NCI-H128 (cell line): ENCODE results near the gene MBNL1.

Experiments
- DNase-seq: peaks from one replicate; lab custom pipeline; 2025; ENCODE audit not compliant: unreplicated experiment; lab: John Stamatoyannopoulos, UW

Gene MBNL1

GRCh38 chr3:152295344-152295743 lies 26.6 kb downstream of the MBNL1 start:
- no peak for DNase-seq

GRCh38 chr3:152295806-152296205 lies 27.1 kb downstream of the MBNL1 start:
- no peak for DNase-seq

GRCh38 chr3:152296382-152296781 lies 27.7 kb downstream of the MBNL1 start:
- DNase-seq: no peak

- no peak for DNase-seq
Observed at GRCh38 chr3:152296971-152297370, 28.2 kb downstream of the MBNL1 start.

GRCh38 chr3:152298393-152299248 lies 29.9 kb downstream of the MBNL1 start:
- peak; percentile 43 for DNase-seq

GRCh38 chr3:152299249-152299976 lies 30.7 kb downstream of the MBNL1 start:
- DNase-seq: no peak

- no peak for DNase-seq
Observed at GRCh38 chr3:152300029-152300731, 31.5 kb downstream of the MBNL1 start.

- DNase-seq: no peak
Observed at GRCh38 chr3:152301745-152302181, 33.0 kb downstream of the MBNL1 start.

- no peak for DNase-seq
Observed at GRCh38 chr3:152302521-152303021, 33.8 kb downstream of the MBNL1 start.

GRCh38 chr3:152304160-152304559 lies 35.4 kb downstream of the MBNL1 start:
- no peak for DNase-seq

- DNase-seq: no peak
Observed at GRCh38 chr3:152305075-152305474, 36.3 kb downstream of the MBNL1 start.

- no peak for DNase-seq
Observed at GRCh38 chr3:152307829-152308474, 39.2 kb downstream of the MBNL1 start.

- DNase-seq: no peak
Observed at GRCh38 chr3:152308475-152308844, 39.7 kb downstream of the MBNL1 start.

GRCh38 chr3:152309031-152309430 lies 40.3 kb downstream of the MBNL1 start:
- DNase-seq: no peak

GRCh38 chr3:152309535-152310307 lies 41.0 kb downstream of the MBNL1 start:
- DNase-seq: no peak

- DNase-seq: no peak
Observed at GRCh38 chr3:152313430-152313829, 44.7 kb downstream of the MBNL1 start.

- no peak for DNase-seq
Observed at GRCh38 chr3:152313914-152314313, 45.2 kb downstream of the MBNL1 start.

GRCh38 chr3:152314677-152315353 lies 46.1 kb downstream of the MBNL1 start:
- no peak for DNase-seq

GRCh38 chr3:152315623-152316022 lies 46.9 kb downstream of the MBNL1 start:
- DNase-seq: no peak

- DNase-seq: no peak
Observed at GRCh38 chr3:152316318-152316717, 47.6 kb downstream of the MBNL1 start.
